ENCODE results near the gene IL13RA1.
A peak's percentile ranks its signal among the peaks of the same experiment; 100 is the strongest.
"Not testable (repeated sequence)": the region's sequence is repeated elsewhere in the genome, so short reads cannot be mapped to it uniquely, and the experiment has no call there.

The IL13RA1 gene

GRCh38 chrX:118795528-118796280, 68.3 kb downstream of the IL13RA1 start:
- Histone ChIP-seq H3K4me2 (ENCODE audit: low read length) (no peak overlapping the region), H3K36me3 (ENCODE audit: insufficient read depth, low read length) (no peaks in the 10 kb centered on the region), H3K9me3 (replicated peaks; ENCODE audit: low read length) (no peaks in the 10 kb centered on the region), H3K4me1 (ENCODE audit: control insufficient read depth, insufficient read depth, low read length) (no peaks in the 10 kb centered on the region), H3K27me3 (ENCODE audit: control insufficient read depth, insufficient read depth, low read length) (no peaks in the 10 kb centered on the region), H3K9ac (ENCODE audit: low read depth, low read length) (no peak overlapping the region), H3K4me3 (ENCODE audit: low read length) (no peak overlapping the region)

GRCh38 chrX:118802857-118803256, 75.5 kb downstream of the IL13RA1 start:
- Histone ChIP-seq H3K4me1 (ENCODE audit: control insufficient read depth, insufficient read depth, low read length) (no peaks in the 10 kb centered on the region), H3K9me3 (replicated peaks; ENCODE audit: low read length) (no peaks in the 10 kb centered on the region), H3K36me3 (ENCODE audit: insufficient read depth, low read length) (no peaks in the 10 kb centered on the region), H3K9ac (ENCODE audit: low read depth, low read length) (no peak overlapping the region), H3K4me2 (ENCODE audit: low read length) (no peak overlapping the region), H3K4me3 (ENCODE audit: low read length) (no peak overlapping the region), H3K27me3 (ENCODE audit: control insufficient read depth, insufficient read depth, low read length) (no peaks in the 10 kb centered on the region)

- H3K36me3 ChIP-seq (ENCODE audit: insufficient read depth, low read length), result no peaks in the 10 kb centered on the region
- H3K4me2 ChIP-seq (ENCODE audit: low read length), result no peak overlapping the region
- H3K9me3 ChIP-seq (replicated peaks; ENCODE audit: low read length), result no peaks in the 10 kb centered on the region
- H3K27me3 ChIP-seq (ENCODE audit: control insufficient read depth, insufficient read depth, low read length), result no peaks in the 10 kb centered on the region
- no peaks in the 10 kb centered on the region for H3K4me1 ChIP-seq (ENCODE audit: control insufficient read depth, insufficient read depth, low read length)
- H3K9ac ChIP-seq (ENCODE audit: low read depth, low read length), result no peak overlapping the region
- H3K4me3 ChIP-seq (ENCODE audit: low read length), result no peak overlapping the region
Measured at GRCh38 chrX:118807151-118808017, 80.0 kb downstream of the IL13RA1 start.

GRCh38 chrX:118817257-118817656, 89.9 kb downstream of the IL13RA1 start:
- not testable (repeated sequence) for H3K4me1 ChIP-seq (ENCODE audit: control insufficient read depth, insufficient read depth, low read length); H3K9ac ChIP-seq (ENCODE audit: low read depth, low read length); H3K27me3 ChIP-seq (ENCODE audit: control insufficient read depth, insufficient read depth, low read length); H3K36me3 ChIP-seq (ENCODE audit: insufficient read depth, low read length); H3K4me2 ChIP-seq (ENCODE audit: low read length); H3K4me3 ChIP-seq (ENCODE audit: low read length); H3K9me3 ChIP-seq (replicated peaks; ENCODE audit: low read length)

- Histone ChIP-seq H3K4me3 (ENCODE audit: low read length) (peak within 1 kb of the TSS; percentile 52), H3K9ac (ENCODE audit: low read depth, low read length) (no peak within 1 kb of the TSS), H3K4me1 (ENCODE audit: control insufficient read depth, insufficient read depth, low read length) (peaks cover 3% of the 10 kb centered on the region), H3K27me3 (ENCODE audit: control insufficient read depth, insufficient read depth, low read length) (peaks cover 36% of the 10 kb centered on the region), H3K9me3 (replicated peaks; ENCODE audit: low read length) (no peaks in the 10 kb centered on the region), H3K4me2 (ENCODE audit: low read length) (peak within 1 kb of the TSS; percentile 81), H3K36me3 (ENCODE audit: insufficient read depth, low read length) (no peaks in the 10 kb centered on the region)
Measured at GRCh38 chrX:118823263-118824172, 96.1 kb downstream of the IL13RA1 start, which contains the start of gene ZCCHC12. Gene ZCCHC12, plus strand, starts transcription at chrX:118823824. Its CDS starts 1,421 bp downstream, at chrX:118825245.

GRCh38 chrX:118824173-118824730, 96.8 kb downstream of the IL13RA1 start:
- H3K4me1 ChIP-seq (ENCODE audit: control insufficient read depth, insufficient read depth, low read length), result peaks cover 3% of the 10 kb centered on the region
- H3K9me3 ChIP-seq (replicated peaks; ENCODE audit: low read length), result no peaks in the 10 kb centered on the region
- H3K4me2 ChIP-seq (ENCODE audit: low read length), result peak overlapping the region; percentile 81
- peaks cover 39% of the 10 kb centered on the region for H3K27me3 ChIP-seq (ENCODE audit: control insufficient read depth, insufficient read depth, low read length)
- H3K36me3 ChIP-seq (ENCODE audit: insufficient read depth, low read length), result no peaks in the 10 kb centered on the region
- no peak overlapping the region for H3K9ac ChIP-seq (ENCODE audit: low read depth, low read length)
- H3K4me3 ChIP-seq (ENCODE audit: low read length), result peak overlapping the region; percentile 52

- Histone ChIP-seq H3K36me3 (ENCODE audit: insufficient read depth, low read length) (no peaks in the 10 kb centered on the region), H3K27me3 (ENCODE audit: control insufficient read depth, insufficient read depth, low read length) (peaks cover 42% of the 10 kb centered on the region), H3K4me1 (ENCODE audit: control insufficient read depth, insufficient read depth, low read length) (peaks cover 3% of the 10 kb centered on the region), H3K9ac (ENCODE audit: low read depth, low read length) (no peak overlapping the region), H3K4me3 (ENCODE audit: low read length) (no peak overlapping the region), H3K9me3 (replicated peaks; ENCODE audit: low read length) (no peaks in the 10 kb centered on the region), H3K4me2 (ENCODE audit: low read length) (no peak overlapping the region)
Measured at GRCh38 chrX:118825227-118825626, 97.8 kb downstream of the IL13RA1 start.

- Histone ChIP-seq H3K9me3 (replicated peaks; ENCODE audit: low read length) (no peaks in the 10 kb centered on the region), H3K4me1 (ENCODE audit: control insufficient read depth, insufficient read depth, low read length) (no peaks in the 10 kb centered on the region), H3K36me3 (ENCODE audit: insufficient read depth, low read length) (no peaks in the 10 kb centered on the region), H3K9ac (ENCODE audit: low read depth, low read length) (peak overlapping the region; percentile 36), H3K27me3 (ENCODE audit: control insufficient read depth, insufficient read depth, low read length) (no peaks in the 10 kb centered on the region), H3K4me2 (ENCODE audit: low read length) (peak overlapping the region; percentile 82), H3K4me3 (ENCODE audit: low read length) (peak overlapping the region; percentile 70)
Measured at GRCh38 chrX:118839334-118839958, 112.0 kb downstream of the IL13RA1 start.

Data from skeletal muscle satellite cell (primary cell).